GM12878 (cell line): ENCODE results near the gene CAPRIN2. TPM values are rescaled to one million over a fixed set of nuclear protein-coding genes. Genes with fewer than 3 reads are reported as not detected.

ENCODE experiments used
- ATAC-seq: fragments of 200-7000 bp; cut with Tn5 transposase; 3 replicates; pipeline ENCODE4 v1.9.1; 2020; ENCODE audit warnings: mild to moderate bottlenecking, moderate library complexity
- BruUV-seq: library from RNA; stranded (reverse); fragments of 400-500 nt; replicated peaks from 2 replicates; lab custom pipeline; 2021; lab: Mats Ljungman, UMichigan
- CTCF ChIA-PET: fragments of 300-600 bp; sonication (Branson Sonifier 250); formaldehyde crosslinking; extraction: SDS; loops from one replicate; lab custom pipeline; 2021; ENCODE audit warnings: inconsistent platforms; lab: Yijun Ruan, JAX
- POLR2A ChIA-PET: fragments of 350-600 bp; formaldehyde crosslinking; extraction: SDS; loops from one replicate; lab custom pipeline; 2021; ENCODE audit warnings: inconsistent platforms; lab: Charles Lee
- RAD21 ChIA-PET: fragments of 300-600 bp; sonication (Branson Sonifier 250); formaldehyde crosslinking; loops from one replicate; lab custom pipeline; 2023; ENCODE audit warnings: antibody characterized with exemption; ENCODE audit not compliant: unreplicated experiment; lab: Charles Lee
- SMC1A ChIA-PET: fragments of 300-600 bp; sonication (Branson Sonifier 250); formaldehyde crosslinking; loops from one replicate; lab custom pipeline; 2023; ENCODE audit not compliant: unreplicated experiment, uncharacterized antibody; lab: Charles Lee
- DNase-seq: peaks from one replicate; pipeline ENCODE4 v3.0.0-alpha.2; 2011; ENCODE audit warnings: low read depth, low spot score
- FAIRE-seq: peaks from 3 replicates; lab custom pipeline; 2011; peaks lifted over from hg19 to GRCh38; lab: Jason Lieb, UNC
- H2AFZ ChIP-seq: 2 replicates; pipeline ENCODE4 v1.6.0; 2011; ENCODE audit warnings: low read depth, low read length, control low read depth; ENCODE audit not compliant: control insufficient read depth
- H3K27ac ChIP-seq: 2 replicates; pipeline ENCODE4 v1.5.1; 2011; ENCODE audit warnings: control low read depth; ENCODE audit not compliant: control insufficient read depth, insufficient read depth
- H3K27me3 ChIP-seq, 2 experiments: replicated peaks in 1 of 2; 2 replicates each; pipeline versions ENCODE4 v1.6.0 to v1.6.1; 2011; ENCODE audit warnings: low read length in 1 of 2; ENCODE audit not compliant: control insufficient read depth in 2 of 2, insufficient read depth in 2 of 2
- H3K36me3 ChIP-seq, 2 experiments: 2 replicates each; pipeline ENCODE4 v1.5.1; 2011; ENCODE audit warnings: low read length in 1 of 2; ENCODE audit not compliant: control insufficient read depth in 2 of 2, insufficient read depth in 2 of 2
- H3K4me1 ChIP-seq: 2 replicates; pipeline ENCODE4 v1.6.1; 2011; ENCODE audit warnings: mild to moderate bottlenecking, low read length, moderate library complexity, mixed read lengths; ENCODE audit not compliant: control insufficient read depth, insufficient read depth
- H3K4me2 ChIP-seq: 2 replicates; pipeline ENCODE4 v1.6.0; 2011; ENCODE audit warnings: control low read depth; ENCODE audit not compliant: control insufficient read depth, insufficient read depth
- H3K4me3 ChIP-seq: fragments of 200-600 bp; sonication (generic); 2 replicates; pipeline ENCODE4 v1.5.1; 2016
- H3K79me2 ChIP-seq: 2 replicates; pipeline ENCODE4 v1.6.0; 2011; ENCODE audit warnings: low read length; ENCODE audit not compliant: control insufficient read depth, insufficient read depth
- H3K9ac ChIP-seq: 2 replicates; pipeline ENCODE4 v1.8.0; 2011; ENCODE audit warnings: low read length, control low read depth, mixed read lengths; ENCODE audit not compliant: control insufficient read depth, insufficient read depth
- H3K9me3 ChIP-seq: replicated peaks from 3 replicates; pipeline ENCODE4 v1.5.1; 2011; ENCODE audit warnings: mild to moderate bottlenecking, low read length; ENCODE audit not compliant: control insufficient read depth, insufficient read depth
- H4K20me1 ChIP-seq: 2 replicates; pipeline ENCODE4 v1.6.0; 2011; ENCODE audit not compliant: control insufficient read depth, insufficient read depth
- BHLHE40 ChIP-seq, 2 experiments: fragments of 450-650 bp in 1 of 2; IDR thresholded peaks; 2 replicates each; pipeline ENCODE4 v1.6.1; 2011 to 2017; ENCODE audit warnings: low read depth in 2 of 2, borderline replicate concordance in 1 of 2, improper control_type of control experiment in 1 of 2, low read length in 1 of 2, mild to moderate bottlenecking in 1 of 2
- CHD1 ChIP-seq: IDR thresholded peaks from 2 replicates; pipeline ENCODE4 v1.6.1; 2012; ENCODE audit warnings: low read depth, low read length, improper control_type of control experiment
- JUND ChIP-seq: IDR thresholded peaks from 2 replicates; pipeline ENCODE4 v1.6.1; 2012; ENCODE audit warnings: low read depth, mild to moderate bottlenecking, low read length, improper control_type of control experiment, moderate library complexity
- MYC ChIP-seq: IDR thresholded peaks from 2 replicates; pipeline ENCODE4 v1.6.1; 2011; ENCODE audit warnings: mild to moderate bottlenecking, low read length, moderate library complexity, inconsistent platforms; ENCODE audit not compliant: insufficient read depth, insufficient replicate concordance, insufficient read length, severe bottlenecking
- NFYA ChIP-seq: IDR thresholded peaks from 2 replicates; pipeline ENCODE4 v1.6.1; 2011; ENCODE audit warnings: low read depth, mild to moderate bottlenecking, low read length, improper control_type of control experiment, borderline replicate concordance
- POU2F2 ChIP-seq: IDR thresholded peaks from 3 replicates; pipeline ENCODE4 v1.6.1; 2011; ENCODE audit warnings: low read depth, mild to moderate bottlenecking, low read length, borderline replicate concordance
- RUNX3 ChIP-seq: IDR thresholded peaks from 2 replicates; pipeline ENCODE4 v1.6.1; 2012; ENCODE audit warnings: low read length, inconsistent platforms
- SPI1 ChIP-seq: IDR thresholded peaks from 2 replicates; pipeline ENCODE4 v1.6.1; 2011; ENCODE audit warnings: low read depth, mild to moderate bottlenecking, low read length, moderate library complexity, borderline replicate concordance; ENCODE audit not compliant: insufficient read depth
- SREBF1 ChIP-seq: IDR thresholded peaks from 2 replicates; pipeline ENCODE4 v1.6.1; 2012; ENCODE audit warnings: mild to moderate bottlenecking, low read length
- ZNF384 ChIP-seq: IDR thresholded peaks from 2 replicates; pipeline ENCODE4 v1.6.1; 2012; ENCODE audit warnings: low read depth, mild to moderate bottlenecking, low read length, improper control_type of control experiment, borderline replicate concordance
- ZSCAN29 ChIP-seq: fragments of 450-650 bp; IDR thresholded peaks from 2 replicates; pipeline ENCODE4 v1.6.1; 2017; ENCODE audit warnings: mild to moderate bottlenecking, moderate library complexity
- WGBS: methylation state at CpG from one replicate; pipeline ENCODE4 v1.1.6; 2016; ENCODE audit warnings: low lambda C conversion rate; ENCODE audit not compliant: insufficient replicate concordance, insufficient coverage; ENCODE audit errors: missing lambda C conversion rate; 5-methylcytosine and 5-hydroxymethylcytosine counted together
- in situ Hi-C: fragments of 300-500 bp; cut with MboI; formaldehyde crosslinking; loops from 9 replicates; pipeline ENCODE4 v1.14.3; 2018; ENCODE audit warnings: mixed read lengths
- intact Hi-C: fragments of 100-400 bp; cut with micrococcal nuclease; formaldehyde crosslinking; loops from one replicate; pipeline ENCODE4 v1.14.2; 2022; ENCODE audit not compliant: unreplicated experiment
- polyA plus RNA-seq, 11 experiments: library from polyadenylated mRNA; depleted of rRNA in 4 of 11; unstranded in 6 of 11; stranded (reverse) in 5 of 11; fragments of >200 nt; fragmentation: Nextera tagmentation in 4 of 11; fragmentation: Illumina TruSeq in 1 of 11; extraction: Ambion mirVana in 4 of 11; extraction: Trizol in 1 of 11; gene quantifications; 1 replicate in 1 of 11; 2 replicates in 10 of 11; pipeline versions ENCODE4 v1.2.1 to v1.2.3, GENCODE V29; 2011 to 2016; ENCODE audit warnings: inconsistent platforms in 2 of 11, missing spikeins in 2 of 11, low read depth in 1 of 11
- total RNA-seq, 4 experiments: library from RNA; depleted of rRNA in 3 of 4; stranded (reverse); fragments of >200 nt in 3 of 4; fragmentation: Illumina TruSeq in 1 of 4; extraction: Trizol in 1 of 4; gene quantifications; 2 replicates each; pipeline versions ENCODE4 v1.2.1 to v1.2.3, GENCODE V29; 2013 to 2021
- TF ChIP-seq, protein P1 (sequence below): fragments of 450-650 bp; formaldehyde crosslinking; IDR thresholded peaks from 2 replicates; pipeline ENCODE4 v1.5.0; 2022; ENCODE audit warnings: mild to moderate bottlenecking, missing genetic modification characterization
- TF ChIP-seq, protein P2 (sequence below): fragments of 150-350 bp; IDR thresholded peaks from 2 replicates; pipeline ENCODE4 v1.6.1; 2014; ENCODE audit warnings: mild to moderate bottlenecking, low read depth, low read length

The CAPRIN2 gene
- total and polyA plus RNA-seq, 10 of the 15 experiments (the other 5 are each of a cell fraction or from before 2014, with no cell fraction given): 1.2 to 13.6 (median 8.2) TPM

DNA sequence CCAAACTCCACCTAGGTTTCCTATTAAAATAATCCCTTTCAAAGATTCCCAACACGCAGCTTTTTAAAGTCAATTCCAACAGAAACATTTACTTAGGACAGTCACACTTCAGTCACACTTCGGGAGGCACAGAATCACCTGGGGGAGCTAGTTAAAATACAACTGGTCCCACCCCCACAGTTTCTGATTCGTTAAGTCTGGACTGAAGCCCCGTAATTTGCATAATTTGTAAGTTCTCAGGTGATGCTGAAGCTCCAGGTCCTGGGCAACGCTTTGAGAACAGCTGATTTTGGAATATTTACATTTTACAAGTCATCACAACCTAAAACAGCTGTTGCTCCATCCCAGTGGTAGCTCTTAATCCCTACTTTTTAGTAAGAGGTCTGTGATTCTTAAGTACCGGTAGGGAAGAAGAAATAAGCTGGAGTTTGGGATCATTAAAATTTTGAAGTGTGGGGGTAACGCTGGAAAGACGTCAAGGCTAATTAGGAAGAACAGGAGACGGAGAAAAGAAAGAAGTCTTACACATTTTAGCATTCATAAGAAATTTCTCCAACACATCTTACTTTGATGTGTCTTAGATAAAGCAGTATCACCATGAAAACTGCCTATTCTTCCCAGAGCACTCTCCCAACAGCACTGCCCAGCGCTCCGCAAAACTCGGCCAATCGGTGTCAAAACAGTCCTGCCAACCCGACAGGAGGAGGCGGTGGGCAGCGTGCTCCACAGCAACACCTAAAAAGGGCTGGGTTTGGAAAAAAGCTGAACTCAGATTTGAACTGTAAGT, 60.1 kb downstream of the CAPRIN2 start:
- no TSS peak for BruUV-seq

More for the DNA sequence above, 60.1 kb downstream of the CAPRIN2 start:
- peak overlapping the region; percentile 83 for H3K4me3 ChIP-seq
- TF ChIP-seq RUNX3 (no peak), ZSCAN29 (no peak), SPI1 (no peak), POU2F2 (peak; percentile 54; the same call in 1 of the 3 replicates), CHD1 (no peak), JUND (no peak), SREBF1 (no peak), ZNF384 (no peak), MYC (no peak), BHLHE40 (IDR thresholded peaks at IDR 0.05; ENCODE audit: borderline replicate concordance in 1 of 2, low read depth in 2 of 2, low read length in 1 of 2) (peak in 1 of 2 experiments; percentile 16; a peak in 2 of 4 replicates), NFYA (no peak)
- TF ChIP-seq, protein P1, sequence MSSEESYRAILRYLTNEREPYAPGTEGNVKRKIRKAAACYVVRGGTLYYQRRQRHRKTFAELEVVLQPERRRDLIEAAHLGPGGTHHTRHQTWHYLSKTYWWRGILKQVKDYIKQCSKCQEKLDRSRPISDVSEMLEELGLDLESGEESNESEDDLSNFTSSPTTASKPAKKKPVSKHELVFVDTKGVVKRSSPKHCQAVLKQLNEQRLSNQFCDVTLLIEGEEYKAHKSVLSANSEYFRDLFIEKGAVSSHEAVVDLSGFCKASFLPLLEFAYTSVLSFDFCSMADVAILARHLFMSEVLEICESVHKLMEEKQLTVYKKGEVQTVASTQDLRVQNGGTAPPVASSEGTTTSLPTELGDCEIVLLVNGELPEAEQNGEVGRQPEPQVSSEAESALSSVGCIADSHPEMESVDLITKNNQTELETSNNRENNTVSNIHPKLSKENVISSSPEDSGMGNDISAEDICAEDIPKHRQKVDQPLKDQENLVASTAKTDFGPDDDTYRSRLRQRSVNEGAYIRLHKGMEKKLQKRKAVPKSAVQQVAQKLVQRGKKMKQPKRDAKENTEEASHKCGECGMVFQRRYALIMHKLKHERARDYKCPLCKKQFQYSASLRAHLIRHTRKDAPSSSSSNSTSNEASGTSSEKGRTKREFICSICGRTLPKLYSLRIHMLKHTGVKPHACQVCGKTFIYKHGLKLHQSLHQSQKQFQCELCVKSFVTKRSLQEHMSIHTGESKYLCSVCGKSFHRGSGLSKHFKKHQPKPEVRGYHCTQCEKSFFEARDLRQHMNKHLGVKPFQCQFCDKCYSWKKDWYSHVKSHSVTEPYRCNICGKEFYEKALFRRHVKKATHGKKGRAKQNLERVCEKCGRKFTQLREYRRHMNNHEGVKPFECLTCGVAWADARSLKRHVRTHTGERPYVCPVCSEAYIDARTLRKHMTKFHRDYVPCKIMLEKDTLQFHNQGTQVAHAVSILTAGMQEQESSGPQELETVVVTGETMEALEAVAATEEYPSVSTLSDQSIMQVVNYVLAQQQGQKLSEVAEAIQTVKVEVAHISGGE: no peak
- TF ChIP-seq, protein P2, sequence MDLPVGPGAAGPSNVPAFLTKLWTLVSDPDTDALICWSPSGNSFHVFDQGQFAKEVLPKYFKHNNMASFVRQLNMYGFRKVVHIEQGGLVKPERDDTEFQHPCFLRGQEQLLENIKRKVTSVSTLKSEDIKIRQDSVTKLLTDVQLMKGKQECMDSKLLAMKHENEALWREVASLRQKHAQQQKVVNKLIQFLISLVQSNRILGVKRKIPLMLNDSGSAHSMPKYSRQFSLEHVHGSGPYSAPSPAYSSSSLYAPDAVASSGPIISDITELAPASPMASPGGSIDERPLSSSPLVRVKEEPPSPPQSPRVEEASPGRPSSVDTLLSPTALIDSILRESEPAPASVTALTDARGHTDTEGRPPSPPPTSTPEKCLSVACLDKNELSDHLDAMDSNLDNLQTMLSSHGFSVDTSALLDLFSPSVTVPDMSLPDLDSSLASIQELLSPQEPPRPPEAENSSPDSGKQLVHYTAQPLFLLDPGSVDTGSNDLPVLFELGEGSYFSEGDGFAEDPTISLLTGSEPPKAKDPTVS: no peak
- ATAC-seq (peak; percentile 40), FAIRE-seq (peak; percentile 27), DNase-seq (no peak)
- ChIA-PET CTCF (interaction anchor here (1.0 to 1.8 kb wide), 9 partner anchors 7 to 157 kb away, joined by 3 to 7 read pairs (median 5); no protein-coding TSS in a partner anchor), SMC1A (interaction anchor here (0.8 to 2.2 kb wide), 8 partner anchors 9 to 59 kb away, joined by 3 to 7 read pairs (median 4); no protein-coding TSS in a partner anchor), RAD21 (interaction anchor here (0.9 to 1.3 kb wide), 3 partner anchors 59 to 1314 kb away, joined by 3 to 8 read pairs (median 4); partner anchors contain the start of genes CAPRIN2 and ERGIC2), POLR2A (interaction anchor here (1.0 to 1.4 kb wide), 4 partner anchors 10 to 59 kb away, joined by 3 to 4 read pairs (median 3); no protein-coding TSS in a partner anchor)
- H3K9ac ChIP-seq: peak overlapping the region; percentile 72
- H3K4me2 ChIP-seq: peak overlapping the region; percentile 23
- H4K20me1 ChIP-seq: no peaks in the 10 kb centered on the region
- in situ Hi-C loops (no loop called here), intact Hi-C loops (loop anchor here (2.0 kb wide), 1 partner anchor 60 kb away; the partner anchor contains the start of gene CAPRIN2)
- peaks cover 8% of the 10 kb centered on the region for H3K4me1 ChIP-seq
- peak overlapping the region; percentile 70 for H3K27ac ChIP-seq
- H2AFZ ChIP-seq: peak overlapping the region; percentile 87
- 5% methylated on average over 16 of the region's 16 CpGs for WGBS
- H3K9me3 ChIP-seq: no peaks in the 10 kb centered on the region
- no peaks in the 10 kb centered on the region for H3K27me3 ChIP-seq
- peaks cover 29% of the 10 kb centered on the region for H3K79me2 ChIP-seq
- H3K36me3 ChIP-seq: no peaks in the 10 kb centered on the region
